Hepatocyte (in vitro differentiated cells): ENCODE measurements around the gene RGP1. TPM values are rescaled to one million over a fixed set of nuclear protein-coding genes. Genes with fewer than 3 reads are reported as not detected.
A peak's percentile ranks its signal among the peaks of the same experiment; 100 is the strongest.

ENCODE experiments used
- DNase-seq: peaks from one replicate; pipeline ENCODE4 v3.0.0-alpha.2; 2016; ENCODE audit warnings: low spot score
- H2AFZ ChIP-seq: fragments of 200-600 bp; sonication (generic); 2 replicates; pipeline ENCODE4 v1.6.0; 2016; ENCODE audit warnings: antibody characterized with exemption, mild to moderate bottlenecking
- H3K27ac ChIP-seq: fragments of 200-600 bp; sonication (generic); 2 replicates; pipeline ENCODE4 v1.5.1; 2016; ENCODE audit warnings: mild to moderate bottlenecking
- H3K27me3 ChIP-seq: fragments of 200-600 bp; sonication (generic); 2 replicates; pipeline ENCODE4 v1.6.1; 2016
- H3K36me3 ChIP-seq: fragments of 200-600 bp; sonication (generic); replicated peaks from 2 replicates; pipeline ENCODE4 v1.5.1; 2016; ENCODE audit warnings: low read depth; ENCODE audit not compliant: insufficient read depth
- H3K4me1 ChIP-seq: fragments of 200-600 bp; sonication (generic); 2 replicates; pipeline ENCODE4 v1.5.1; 2016; ENCODE audit warnings: mild to moderate bottlenecking, moderate library complexity; ENCODE audit not compliant: insufficient read depth
- H3K4me2 ChIP-seq: fragments of 200-600 bp; sonication (generic); 2 replicates; pipeline ENCODE4 v1.6.0; 2016
- H3K4me3 ChIP-seq: fragments of 200-600 bp; sonication (generic); 2 replicates; pipeline ENCODE4 v1.5.1; 2016; ENCODE audit warnings: mild to moderate bottlenecking
- H3K79me2 ChIP-seq: fragments of 200-600 bp; sonication (generic); 2 replicates; pipeline ENCODE4 v1.6.0; 2017; ENCODE audit warnings: mild to moderate bottlenecking
- H3K9me2 ChIP-seq: fragments of 200-600 bp; sonication (generic); replicated peaks from 2 replicates; pipeline ENCODE4 v1.6.0; 2017; ENCODE audit warnings: mild to moderate bottlenecking; ENCODE audit not compliant: insufficient read depth
- H3K9me3 ChIP-seq: fragments of 200-600 bp; sonication (generic); 2 replicates; pipeline ENCODE4 v1.5.1; 2016; ENCODE audit warnings: low read depth, mild to moderate bottlenecking
- H4K20me1 ChIP-seq: fragments of 200-600 bp; sonication (generic); 2 replicates; pipeline ENCODE4 v1.6.0; 2016; ENCODE audit warnings: mild to moderate bottlenecking; ENCODE audit not compliant: insufficient read depth, poor library complexity, severe bottlenecking
- CTCF ChIP-seq: fragments of 200-600 bp; sonication (generic); IDR thresholded peaks from 2 replicates; pipeline ENCODE4 v1.5.1; 2016; ENCODE audit warnings: antibody characterized with exemption, mild to moderate bottlenecking; ENCODE audit not compliant: poor library complexity
- EZH2 ChIP-seq: fragments of 200-600 bp; sonication (generic); IDR thresholded peaks from 2 replicates; pipeline ENCODE4 v1.6.1; 2016; ENCODE audit warnings: antibody characterized with exemption, mild to moderate bottlenecking, borderline replicate concordance
- EZH2phosphoT487 ChIP-seq: fragments of 200-600 bp; sonication (generic); IDR thresholded peaks from one replicate; pipeline ENCODE4 v1.6.1; 2018; ENCODE audit warnings: antibody characterized with exemption, mild to moderate bottlenecking, low read depth, moderate library complexity; ENCODE audit not compliant: unreplicated experiment, severe bottlenecking
- WGBS: methylation state at CpG from one replicate; pipeline ENCODE4 v1.1.6; 2016; ENCODE audit warnings: low lambda C conversion rate; ENCODE audit errors: missing lambda C conversion rate; 5-methylcytosine and 5-hydroxymethylcytosine counted together
- polyA plus RNA-seq: library from polyadenylated mRNA; unstranded; fragments of >200 nt; fragmentation: Nextera tagmentation; extraction: Ambion mirVana; gene quantifications from 2 replicates; pipeline ENCODE4 v1.2.1, GENCODE V29; 2016
- total RNA-seq: library from RNA; depleted of rRNA; stranded (reverse); fragments of >200 nt; gene quantifications from 2 replicates; pipeline ENCODE4 v1.2.3, GENCODE V29; 2014

The RGP1 gene
- total and polyA plus RNA-seq, 2 experiments from 2014 or later: 11.4 to 19.3 TPM

GRCh38 chr9:35769763-35770162 lies 20.7 kb downstream of the RGP1 start:
- H3K9me2 ChIP-seq: no peaks in the 10 kb centered on the region
- WGBS: 89% methylated on average over 1 of the region's 1 CpG
- no peak overlapping the region for H3K4me3 ChIP-seq
- peaks cover 23% of the 10 kb centered on the region for H3K79me2 ChIP-seq
- H3K36me3 ChIP-seq: no peaks in the 10 kb centered on the region
- no peaks in the 10 kb centered on the region for H3K9me3 ChIP-seq
- no peak for DNase-seq
- H2AFZ ChIP-seq: no peak overlapping the region
- H3K27ac ChIP-seq: no peak overlapping the region
- no peaks in the 10 kb centered on the region for H3K27me3 ChIP-seq
- TF ChIP-seq EZH2: no peak
- H4K20me1 ChIP-seq: no peaks in the 10 kb centered on the region
- peaks cover 11% of the 10 kb centered on the region for H3K4me1 ChIP-seq
- no peak overlapping the region for H3K4me2 ChIP-seq

GRCh38 chr9:35771075-35771433 lies 22.0 kb downstream of the RGP1 start:
- Histone ChIP-seq H3K27ac (peak overlapping the region; percentile 51), H3K4me2 (peak overlapping the region; percentile 4), H3K4me1 (peaks cover 11% of the 10 kb centered on the region)

DNA sequence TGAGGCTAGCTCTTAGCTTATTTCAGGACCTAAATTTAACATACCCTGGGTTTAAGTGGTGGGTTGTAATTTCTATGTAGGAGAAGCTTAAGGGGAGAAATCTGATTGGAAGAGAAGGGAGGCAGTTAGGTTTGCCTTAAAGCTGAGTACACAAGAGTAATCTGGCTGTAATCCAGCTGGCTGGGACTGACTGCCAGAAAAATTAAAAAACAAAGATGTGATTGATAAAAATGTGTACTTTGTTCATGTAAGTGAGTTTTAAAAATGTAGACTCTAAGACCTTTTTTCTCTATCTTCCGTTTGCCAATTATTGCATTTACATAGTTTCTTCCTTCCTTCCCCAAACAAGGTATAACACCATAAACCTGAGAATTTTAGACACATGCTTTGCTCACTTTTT lies 22.4 kb downstream of the RGP1 start:
- DNase-seq: no peak
- Histone ChIP-seq H3K4me1 (peaks cover 11% of the 10 kb centered on the region), H2AFZ (no peak overlapping the region), H3K27ac (peak overlapping the region; percentile 51), H3K4me2 (peak overlapping the region; percentile 4), H3K4me3 (no peak overlapping the region), H3K36me3 (no peaks in the 10 kb centered on the region), H3K9me3 (no peaks in the 10 kb centered on the region), H3K79me2 (peaks cover 14% of the 10 kb centered on the region), H3K27me3 (no peaks in the 10 kb centered on the region), H4K20me1 (no peaks in the 10 kb centered on the region), H3K9me2 (no peaks in the 10 kb centered on the region)
- 55% methylated on average over 1 of the region's 1 CpG for WGBS
- no peak for TF ChIP-seq CTCF
- no peak for TF ChIP-seq EZH2

More at GRCh38 chr9:35771075-35771433, 22.0 kb downstream of the RGP1 start:
- no peak overlapping the region for H3K4me3 ChIP-seq
- no peaks in the 10 kb centered on the region for H3K9me2 ChIP-seq
- no peaks in the 10 kb centered on the region for H3K27me3 ChIP-seq
- H4K20me1 ChIP-seq: no peaks in the 10 kb centered on the region
- no peaks in the 10 kb centered on the region for H3K36me3 ChIP-seq
- H2AFZ ChIP-seq: no peak overlapping the region
- no peak for DNase-seq
- no peaks in the 10 kb centered on the region for H3K9me3 ChIP-seq
- peaks cover 19% of the 10 kb centered on the region for H3K79me2 ChIP-seq
- 45% methylated on average over 4 of the region's 4 CpGs for WGBS
- TF ChIP-seq CTCF: no peak
- no peak for TF ChIP-seq EZH2phosphoT487
- TF ChIP-seq EZH2: no peak

DNA sequence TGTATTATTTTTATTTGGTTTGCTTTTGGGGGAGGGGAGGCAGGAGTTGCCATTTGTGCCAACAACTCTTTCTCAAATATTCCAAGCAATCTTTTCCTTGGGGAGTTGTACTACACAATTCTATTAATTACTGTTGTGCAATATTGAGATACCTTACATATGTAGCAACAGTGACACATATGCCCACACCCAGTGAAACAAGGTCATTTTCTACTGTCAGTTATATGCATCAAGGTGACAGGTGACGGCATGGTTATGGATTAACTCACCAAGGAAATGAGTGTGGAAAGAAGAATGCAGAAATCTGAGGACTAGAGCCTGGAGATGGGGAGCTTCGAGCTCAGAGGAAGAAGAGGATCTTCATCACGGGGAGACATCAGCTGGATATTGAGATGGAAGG lies 22.9 kb downstream of the RGP1 start:
- Histone ChIP-seq H3K79me2 (peaks cover 12% of the 10 kb centered on the region), H3K4me1 (peaks cover 11% of the 10 kb centered on the region), H3K27me3 (no peaks in the 10 kb centered on the region), H3K9me3 (no peaks in the 10 kb centered on the region), H4K20me1 (no peaks in the 10 kb centered on the region), H2AFZ (no peak overlapping the region), H3K27ac (peak overlapping the region; percentile 51), H3K36me3 (no peaks in the 10 kb centered on the region), H3K9me2 (no peaks in the 10 kb centered on the region), H3K4me3 (no peak overlapping the region), H3K4me2 (no peak overlapping the region)
- peak; percentile 49 for DNase-seq
- 67% methylated on average over 3 of the region's 3 CpGs for WGBS
- TF ChIP-seq EZH2 (no peak), CTCF (no peak), EZH2phosphoT487 (no peak)
